A549 (cell line): ENCODE measurements around the gene MTCL1.

Source experiments
- EP300 ChIP-seq, 2 experiments: fragments of >200 bp; sonication (Bioruptor Twin); formaldehyde crosslinking; IDR thresholded peaks; 2 replicates in 1 of 2; 3 replicates in 1 of 2; pipeline ENCODE4 v1.6.1; 2016 to 2017
- ESRRA ChIP-seq: fragments of 150-350 bp; IDR thresholded peaks from 2 replicates; pipeline ENCODE4 v1.6.1; 2014; ENCODE audit warnings: mild to moderate bottlenecking, low read length, borderline replicate concordance
- ZFP36 ChIP-seq: fragments of 450-650 bp; IDR thresholded peaks from 2 replicates; pipeline ENCODE4 v1.6.1; 2014; ENCODE audit warnings: borderline replicate concordance; ENCODE audit not compliant: partially characterized antibody
- TF ChIP-seq, protein P1 (sequence below): fragments of 200-600 bp; sonication (generic); IDR thresholded peaks from 2 replicates; pipeline ENCODE4 v1.6.1; 2016; ENCODE audit warnings: antibody characterized with exemption, mild to moderate bottlenecking, moderate library complexity
- TF ChIP-seq, protein P2 (sequence below): fragments of 250-450 bp; sonication (Bioruptor Pico); IDR thresholded peaks from 2 replicates; pipeline ENCODE4 v1.5.0; 2021; ENCODE audit warnings: mild to moderate bottlenecking, moderate library complexity, borderline replicate concordance
- TF ChIP-seq, protein P3 (sequence below): IDR thresholded peaks from 2 replicates; pipeline ENCODE4 v1.6.1; 2012
- TF ChIP-seq, protein P4 (sequence below): fragments of >200 bp; sonication (Bioruptor Twin); formaldehyde crosslinking; IDR thresholded peaks from 3 replicates; pipeline ENCODE4 v1.5.1; 2016

DNA sequence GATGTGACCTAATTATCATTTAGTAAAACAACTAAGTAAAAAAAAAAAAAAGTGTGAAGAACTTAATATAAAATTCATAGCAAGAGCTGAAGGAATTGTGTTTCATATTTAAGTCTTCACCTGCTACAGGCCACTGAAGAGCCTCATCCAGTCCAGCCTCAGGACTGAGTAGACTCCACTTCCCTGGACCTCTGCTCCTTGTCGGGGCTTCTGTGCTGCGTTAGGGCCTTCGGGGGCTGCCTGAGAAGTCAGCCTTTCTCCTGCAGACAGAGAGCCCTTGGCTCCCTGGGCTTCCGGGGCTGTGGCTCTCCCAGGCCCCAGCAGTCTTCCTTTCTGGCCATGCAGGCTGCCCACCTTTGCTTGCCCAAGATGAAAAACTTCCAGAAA is 95.5 kb downstream of the MTCL1 start:
- TF ChIP-seq, protein P1, sequence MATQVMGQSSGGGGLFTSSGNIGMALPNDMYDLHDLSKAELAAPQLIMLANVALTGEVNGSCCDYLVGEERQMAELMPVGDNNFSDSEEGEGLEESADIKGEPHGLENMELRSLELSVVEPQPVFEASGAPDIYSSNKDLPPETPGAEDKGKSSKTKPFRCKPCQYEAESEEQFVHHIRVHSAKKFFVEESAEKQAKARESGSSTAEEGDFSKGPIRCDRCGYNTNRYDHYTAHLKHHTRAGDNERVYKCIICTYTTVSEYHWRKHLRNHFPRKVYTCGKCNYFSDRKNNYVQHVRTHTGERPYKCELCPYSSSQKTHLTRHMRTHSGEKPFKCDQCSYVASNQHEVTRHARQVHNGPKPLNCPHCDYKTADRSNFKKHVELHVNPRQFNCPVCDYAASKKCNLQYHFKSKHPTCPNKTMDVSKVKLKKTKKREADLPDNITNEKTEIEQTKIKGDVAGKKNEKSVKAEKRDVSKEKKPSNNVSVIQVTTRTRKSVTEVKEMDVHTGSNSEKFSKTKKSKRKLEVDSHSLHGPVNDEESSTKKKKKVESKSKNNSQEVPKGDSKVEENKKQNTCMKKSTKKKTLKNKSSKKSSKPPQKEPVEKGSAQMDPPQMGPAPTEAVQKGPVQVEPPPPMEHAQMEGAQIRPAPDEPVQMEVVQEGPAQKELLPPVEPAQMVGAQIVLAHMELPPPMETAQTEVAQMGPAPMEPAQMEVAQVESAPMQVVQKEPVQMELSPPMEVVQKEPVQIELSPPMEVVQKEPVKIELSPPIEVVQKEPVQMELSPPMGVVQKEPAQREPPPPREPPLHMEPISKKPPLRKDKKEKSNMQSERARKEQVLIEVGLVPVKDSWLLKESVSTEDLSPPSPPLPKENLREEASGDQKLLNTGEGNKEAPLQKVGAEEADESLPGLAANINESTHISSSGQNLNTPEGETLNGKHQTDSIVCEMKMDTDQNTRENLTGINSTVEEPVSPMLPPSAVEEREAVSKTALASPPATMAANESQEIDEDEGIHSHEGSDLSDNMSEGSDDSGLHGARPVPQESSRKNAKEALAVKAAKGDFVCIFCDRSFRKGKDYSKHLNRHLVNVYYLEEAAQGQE, result no peak
- TF ChIP-seq, protein P2, sequence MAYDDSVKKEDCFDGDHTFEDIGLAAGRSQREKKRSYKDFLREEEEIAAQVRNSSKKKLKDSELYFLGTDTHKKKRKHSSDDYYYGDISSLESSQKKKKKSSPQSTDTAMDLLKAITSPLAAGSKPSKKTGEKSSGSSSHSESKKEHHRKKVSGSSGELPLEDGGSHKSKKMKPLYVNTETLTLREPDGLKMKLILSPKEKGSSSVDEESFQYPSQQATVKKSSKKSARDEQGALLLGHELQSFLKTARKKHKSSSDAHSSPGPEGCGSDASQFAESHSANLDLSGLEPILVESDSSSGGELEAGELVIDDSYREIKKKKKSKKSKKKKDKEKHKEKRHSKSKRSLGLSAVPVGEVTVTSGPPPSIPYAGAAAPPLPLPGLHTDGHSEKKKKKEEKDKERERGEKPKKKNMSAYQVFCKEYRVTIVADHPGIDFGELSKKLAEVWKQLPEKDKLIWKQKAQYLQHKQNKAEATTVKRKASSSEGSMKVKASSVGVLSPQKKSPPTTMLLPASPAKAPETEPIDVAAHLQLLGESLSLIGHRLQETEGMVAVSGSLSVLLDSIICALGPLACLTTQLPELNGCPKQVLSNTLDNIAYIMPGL (CRISPR knock-in tag), result no peak
- no peak for TF ChIP-seq EP300 (IDR thresholded peaks at IDR 0.05)
- TF ChIP-seq, protein P3, sequence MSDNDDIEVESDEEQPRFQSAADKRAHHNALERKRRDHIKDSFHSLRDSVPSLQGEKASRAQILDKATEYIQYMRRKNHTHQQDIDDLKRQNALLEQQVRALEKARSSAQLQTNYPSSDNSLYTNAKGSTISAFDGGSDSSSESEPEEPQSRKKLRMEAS, result no peak
- TF ChIP-seq, protein P4, sequence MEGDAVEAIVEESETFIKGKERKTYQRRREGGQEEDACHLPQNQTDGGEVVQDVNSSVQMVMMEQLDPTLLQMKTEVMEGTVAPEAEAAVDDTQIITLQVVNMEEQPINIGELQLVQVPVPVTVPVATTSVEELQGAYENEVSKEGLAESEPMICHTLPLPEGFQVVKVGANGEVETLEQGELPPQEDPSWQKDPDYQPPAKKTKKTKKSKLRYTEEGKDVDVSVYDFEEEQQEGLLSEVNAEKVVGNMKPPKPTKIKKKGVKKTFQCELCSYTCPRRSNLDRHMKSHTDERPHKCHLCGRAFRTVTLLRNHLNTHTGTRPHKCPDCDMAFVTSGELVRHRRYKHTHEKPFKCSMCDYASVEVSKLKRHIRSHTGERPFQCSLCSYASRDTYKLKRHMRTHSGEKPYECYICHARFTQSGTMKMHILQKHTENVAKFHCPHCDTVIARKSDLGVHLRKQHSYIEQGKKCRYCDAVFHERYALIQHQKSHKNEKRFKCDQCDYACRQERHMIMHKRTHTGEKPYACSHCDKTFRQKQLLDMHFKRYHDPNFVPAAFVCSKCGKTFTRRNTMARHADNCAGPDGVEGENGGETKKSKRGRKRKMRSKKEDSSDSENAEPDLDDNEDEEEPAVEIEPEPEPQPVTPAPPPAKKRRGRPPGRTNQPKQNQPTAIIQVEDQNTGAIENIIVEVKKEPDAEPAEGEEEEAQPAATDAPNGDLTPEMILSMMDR, result no peak
- TF ChIP-seq ZFP36, result no peak
- no peak for TF ChIP-seq ESRRA
